NCI-H1105 treated with DMSO at 0.1 percent for 48 hours (cell line): ENCODE data around the gene IQSEC1.

Experiments used
- DNase-seq: peaks from one replicate; lab custom pipeline; 2025; lab: John Stamatoyannopoulos, UW

The IQSEC1 gene

GRCh38 chr3:13073326-13074005 is at the start of gene IQSEC1:
Gene IQSEC1 (minus strand): TSS chr3:13073429. CDS start chr3:13073014, 415 bp downstream.
- peak; percentile 56 for DNase-seq

- DNase-seq: no peak
Observed at GRCh38 chr3:13122081-13123012, 49.1 kb upstream of the IQSEC1 start.

GRCh38 chr3:13121553-13122001 is 48.3 kb upstream of the IQSEC1 start:
- DNase-seq: no peak

GRCh38 chr3:13120928-13121552 is 47.8 kb upstream of the IQSEC1 start:
- DNase-seq: no peak

GRCh38 chr3:13120289-13120927 is 47.2 kb upstream of the IQSEC1 start:
- DNase-seq: no peak

GRCh38 chr3:13119471-13120220 is 46.4 kb upstream of the IQSEC1 start:
- no peak for DNase-seq

GRCh38 chr3:13116426-13116825 is 43.2 kb upstream of the IQSEC1 start:
- no peak for DNase-seq

- DNase-seq: no peak
Observed at GRCh38 chr3:13115991-13116390, 42.8 kb upstream of the IQSEC1 start.

GRCh38 chr3:13115576-13115910 is 42.3 kb upstream of the IQSEC1 start:
- no peak for DNase-seq

- DNase-seq: no peak
Observed at GRCh38 chr3:13114811-13115575, 41.8 kb upstream of the IQSEC1 start.

- DNase-seq: no peak
Observed at GRCh38 chr3:13113346-13114330, 40.4 kb upstream of the IQSEC1 start.

GRCh38 chr3:13112521-13113345 is 39.5 kb upstream of the IQSEC1 start:
- no peak for DNase-seq

GRCh38 chr3:13111873-13112520 is 38.8 kb upstream of the IQSEC1 start:
- no peak for DNase-seq

- DNase-seq: no peak
Observed at GRCh38 chr3:13111173-13111872, 38.1 kb upstream of the IQSEC1 start.

- DNase-seq: no peak
Observed at GRCh38 chr3:13110678-13111116, 37.5 kb upstream of the IQSEC1 start.

- DNase-seq: no peak
Observed at GRCh38 chr3:13109516-13109915, 36.3 kb upstream of the IQSEC1 start.

- DNase-seq: no peak
Observed at GRCh38 chr3:13108861-13109260, 35.6 kb upstream of the IQSEC1 start.
